Hepatic stellate cell (primary cell): ENCODE data around the gene TMEM131.
"Not testable (repeated sequence)": the region's sequence is repeated elsewhere in the genome, so short reads cannot be mapped to it uniquely, and the experiment has no call there.

ENCODE experiments used
- DNase-seq: peaks from one replicate; pipeline ENCODE4 v3.0.0; 2011; ENCODE audit warnings: low spot score

TMEM131 gene

DNA sequence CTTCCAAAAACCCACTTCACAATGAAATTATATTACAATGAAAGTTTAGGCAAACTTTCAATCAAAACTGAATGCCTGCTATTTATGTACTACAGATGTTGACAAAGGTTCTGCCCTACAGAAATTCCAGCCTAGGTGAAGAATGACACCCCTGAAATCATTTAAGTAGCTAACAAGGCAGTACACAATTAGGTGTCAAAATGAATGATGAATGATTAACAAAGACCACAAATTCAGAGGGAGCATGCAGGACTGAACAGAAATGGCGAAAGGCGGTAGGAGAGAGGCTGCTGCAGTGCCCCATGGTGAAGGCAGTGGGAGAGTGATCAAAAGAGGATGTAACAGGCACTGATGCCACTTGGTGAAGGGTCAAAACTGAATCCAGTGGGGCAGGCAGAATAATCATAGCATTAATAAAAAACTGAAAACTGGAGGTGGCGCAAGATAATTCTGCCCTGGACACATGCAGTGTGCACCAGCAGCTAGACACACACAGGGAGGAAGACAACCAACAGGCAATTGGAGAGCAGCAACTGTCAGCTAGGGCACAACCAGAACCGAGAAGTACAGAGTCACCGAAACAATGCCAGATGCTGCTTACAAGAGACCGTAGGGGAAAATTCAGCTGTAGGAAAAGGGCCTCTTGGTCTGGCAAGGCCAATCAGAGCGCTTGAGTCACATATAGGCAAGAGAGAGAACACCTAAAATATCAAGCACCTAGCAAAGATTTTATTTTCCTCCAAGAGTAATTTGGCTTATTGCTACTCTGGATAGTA, 4.5 kb downstream of the TMEM131 start:
- DNase-seq: no peak

DNA sequence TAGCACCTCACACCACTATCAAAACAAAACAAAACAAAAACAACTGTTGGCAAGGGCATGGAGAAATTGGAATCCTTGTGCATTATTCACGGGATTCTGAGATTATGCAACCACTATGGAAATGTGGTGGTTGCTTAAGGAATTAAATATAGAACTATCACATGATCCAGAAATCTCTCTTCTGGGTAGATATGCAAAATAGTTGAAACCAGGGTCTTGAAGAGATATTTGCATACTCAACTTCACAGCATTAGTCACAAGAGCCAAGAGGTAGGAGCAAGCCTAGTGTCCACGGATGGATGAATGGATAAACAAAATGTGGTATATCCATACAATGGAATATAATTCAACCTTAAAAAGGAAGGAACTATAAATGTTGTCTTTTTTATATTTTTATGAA, 7.0 kb downstream of the TMEM131 start:
- no peak for DNase-seq

DNA sequence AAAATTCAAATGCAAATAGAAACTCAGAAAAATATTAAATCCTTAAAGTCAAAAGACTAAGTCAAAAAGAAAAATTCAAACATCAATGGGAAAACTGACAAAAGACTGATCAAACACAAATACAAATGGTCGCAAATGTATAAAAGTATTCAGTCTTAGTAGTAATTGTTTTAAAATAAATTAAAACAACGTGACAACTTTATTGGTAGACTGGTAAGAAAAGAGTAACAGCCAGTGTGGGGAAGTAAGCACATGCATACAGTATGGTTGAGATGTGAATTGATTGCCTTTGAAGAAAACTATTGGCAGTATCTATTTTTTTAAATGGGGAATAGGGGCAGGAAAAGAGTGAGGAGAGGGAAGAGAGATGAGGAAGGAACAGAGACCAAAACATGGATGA, 9.8 kb downstream of the TMEM131 start:
- no peak for DNase-seq

- DNase-seq: no peak
Observed at GRCh38 chr2:97983698-97984097, 12.1 kb downstream of the TMEM131 start.

DNA sequence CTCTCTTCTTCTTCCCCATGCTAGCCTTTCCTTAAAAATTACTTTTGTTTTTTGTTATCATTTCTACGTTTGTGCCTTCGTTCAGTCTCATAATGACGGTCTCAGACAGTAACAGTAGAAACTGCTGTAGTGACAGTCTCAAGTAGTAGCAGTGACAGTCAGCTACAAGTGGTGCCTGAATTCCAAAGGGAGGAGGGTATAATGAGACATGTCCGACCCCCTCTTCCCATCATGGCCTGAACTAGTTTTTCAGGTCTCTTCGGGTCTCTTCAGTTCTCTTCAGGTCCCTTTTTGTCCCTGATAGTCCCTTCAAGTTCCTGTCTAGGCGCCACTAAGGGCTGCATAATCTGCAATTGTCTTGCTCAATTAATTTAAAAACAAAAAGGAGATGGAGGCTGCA, 12.6 kb downstream of the TMEM131 start:
- no peak for DNase-seq

GRCh38 chr2:97982621-97983020, 13.1 kb downstream of the TMEM131 start:
- no peak for DNase-seq

GRCh38 chr2:97981961-97982360, 13.8 kb downstream of the TMEM131 start:
- no peak for DNase-seq

- DNase-seq: no peak
Observed at GRCh38 chr2:97979904-97980303, 15.8 kb downstream of the TMEM131 start.

- no peak for DNase-seq
Observed at GRCh38 chr2:97974471-97974870, 21.3 kb downstream of the TMEM131 start.

- DNase-seq: no peak
Observed at GRCh38 chr2:97970293-97971060, 25.3 kb downstream of the TMEM131 start.

DNA sequence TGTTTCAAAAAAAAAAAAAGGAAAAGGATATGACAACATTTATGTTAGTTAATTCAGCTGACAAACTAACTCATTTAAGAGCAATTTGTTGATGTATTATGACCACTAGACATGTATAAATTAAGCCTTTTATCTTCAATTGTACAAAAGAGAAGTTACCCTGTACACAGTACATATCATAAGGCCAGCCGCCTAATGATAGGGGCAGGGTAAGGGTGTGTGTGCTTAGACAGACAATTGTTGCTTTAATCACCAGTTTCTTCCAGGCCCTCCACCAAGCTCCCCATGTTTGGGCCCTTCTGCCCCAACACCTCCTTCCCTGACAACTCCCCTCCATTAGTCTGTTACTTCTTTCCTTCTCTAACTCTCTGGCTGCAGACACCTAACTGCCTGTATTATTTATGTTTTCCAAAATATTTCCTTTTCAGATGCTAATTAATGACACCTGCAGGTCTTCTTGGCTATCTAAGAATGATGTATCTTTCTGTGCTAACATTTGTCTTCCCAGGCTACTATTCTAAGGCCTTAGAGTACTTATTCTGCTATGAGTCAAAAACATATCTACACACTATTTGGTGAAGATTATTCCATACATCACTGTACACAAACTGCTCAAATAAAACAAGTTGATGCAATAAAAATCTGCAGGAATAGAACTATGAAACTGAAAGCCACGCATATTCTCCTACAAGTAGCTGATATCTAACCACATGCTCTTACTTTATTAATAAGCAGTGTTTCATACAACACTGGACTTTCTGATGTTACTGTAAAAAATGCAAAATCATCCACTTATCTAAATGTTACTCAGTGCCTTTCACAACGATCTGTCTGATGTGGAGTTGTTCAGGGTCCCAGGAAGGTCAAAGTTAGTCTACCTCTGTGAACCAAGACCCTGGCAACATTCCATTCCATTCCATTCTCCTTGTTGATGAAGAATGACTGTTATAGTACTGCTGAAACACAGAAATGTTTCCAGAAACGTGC, 26.4 kb downstream of the TMEM131 start:
- no peak for DNase-seq

DNA sequence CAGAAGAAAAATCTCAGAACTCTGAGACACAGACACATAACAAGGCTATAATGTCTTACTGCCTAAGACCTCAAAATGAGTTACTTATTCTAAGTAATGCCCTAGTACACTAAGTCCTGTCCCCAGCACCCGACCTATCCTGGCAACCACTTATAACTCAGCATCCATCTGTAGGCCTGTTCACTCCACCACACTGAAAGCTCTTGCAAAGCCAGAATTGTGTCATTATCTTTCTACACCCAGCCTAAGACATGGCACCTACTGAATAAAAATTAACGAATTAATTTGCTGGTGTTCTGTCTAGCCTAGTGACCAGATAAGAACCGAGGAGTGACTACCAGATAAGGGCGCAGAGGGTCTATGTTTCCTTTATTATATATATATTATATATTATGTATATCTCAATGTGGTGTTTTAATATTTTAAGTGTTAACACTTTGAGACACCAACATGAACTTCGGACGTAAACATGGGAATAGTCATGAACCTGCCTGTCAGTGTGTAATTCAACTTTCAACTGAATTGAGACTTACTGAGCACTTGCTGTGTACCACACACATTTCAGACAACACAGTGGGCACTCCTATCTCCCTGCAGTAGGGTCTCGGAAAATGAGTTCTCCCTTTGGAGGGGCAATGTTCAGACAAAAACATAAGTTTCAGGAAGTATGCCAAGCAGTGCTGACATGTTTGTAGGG, 27.7 kb downstream of the TMEM131 start:
- DNase-seq: no peak

DNA sequence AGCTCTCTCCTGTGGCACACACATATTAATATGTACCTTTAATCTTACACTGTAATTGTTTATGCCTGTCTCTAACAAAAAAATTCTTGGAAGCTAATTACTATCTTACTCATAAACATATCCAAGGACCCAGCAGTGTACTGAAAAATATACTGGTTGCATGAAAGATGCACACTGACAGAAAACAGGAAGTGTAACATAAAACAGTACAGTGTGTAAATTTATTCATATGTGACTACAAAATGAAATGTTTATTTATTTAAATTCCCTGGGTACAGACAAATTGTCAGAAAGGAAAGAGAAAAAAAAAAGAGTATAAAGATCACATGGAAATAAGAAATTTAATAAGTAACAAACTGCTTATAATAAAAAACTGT, 28.5 kb downstream of the TMEM131 start:
- DNase-seq: no peak

DNA sequence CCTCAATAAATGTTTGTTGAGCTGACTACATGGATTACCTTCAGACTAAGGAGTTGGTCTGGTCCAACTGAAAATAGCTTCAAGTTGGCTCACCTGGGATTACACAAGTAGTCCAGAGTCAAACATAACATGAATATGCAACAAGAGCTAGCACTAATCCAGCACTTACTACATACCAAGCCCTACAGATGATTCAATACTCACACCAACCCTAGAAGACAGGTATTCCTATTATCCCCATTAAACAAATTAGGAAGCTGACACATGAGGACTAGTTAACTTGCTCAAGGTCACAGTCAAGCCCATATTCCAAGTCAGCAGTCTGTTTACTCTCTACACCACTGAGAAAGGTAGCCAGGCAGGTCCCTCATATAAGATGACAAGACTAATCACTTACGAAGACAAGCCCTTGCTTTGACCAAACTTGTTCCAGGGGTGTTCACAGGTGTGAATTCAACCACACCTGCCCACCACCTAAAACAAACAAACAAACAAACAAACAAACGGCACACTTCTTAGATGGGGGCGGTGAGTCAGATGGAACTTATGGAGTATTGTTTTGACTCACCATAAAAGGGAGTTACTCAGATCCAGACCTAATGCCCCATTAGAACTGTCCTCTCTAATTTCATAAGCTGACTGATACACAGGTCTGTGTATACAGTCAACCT, 29.1 kb downstream of the TMEM131 start:
- no peak for DNase-seq

- no peak for DNase-seq
Observed at GRCh38 chr2:97965116-97965515, 30.6 kb downstream of the TMEM131 start.

GRCh38 chr2:97963880-97964279, 31.9 kb downstream of the TMEM131 start:
- DNase-seq: no peak

DNA sequence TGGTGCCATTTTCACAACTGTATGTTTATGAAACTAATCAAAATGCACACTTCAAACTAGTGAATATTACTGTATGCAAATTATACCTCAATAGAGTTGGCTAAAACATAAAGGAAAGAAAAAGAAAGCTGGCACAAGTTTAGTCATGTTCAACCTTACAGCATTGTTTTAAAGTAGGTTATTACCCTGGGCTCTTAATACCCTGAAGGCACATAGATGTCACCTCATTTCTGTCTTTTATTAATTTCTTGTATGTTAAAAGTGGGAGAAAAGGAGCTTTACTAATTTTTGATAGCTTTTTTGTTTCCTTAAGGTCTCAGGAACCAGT, 32.7 kb downstream of the TMEM131 start:
- DNase-seq: no peak

DNA sequence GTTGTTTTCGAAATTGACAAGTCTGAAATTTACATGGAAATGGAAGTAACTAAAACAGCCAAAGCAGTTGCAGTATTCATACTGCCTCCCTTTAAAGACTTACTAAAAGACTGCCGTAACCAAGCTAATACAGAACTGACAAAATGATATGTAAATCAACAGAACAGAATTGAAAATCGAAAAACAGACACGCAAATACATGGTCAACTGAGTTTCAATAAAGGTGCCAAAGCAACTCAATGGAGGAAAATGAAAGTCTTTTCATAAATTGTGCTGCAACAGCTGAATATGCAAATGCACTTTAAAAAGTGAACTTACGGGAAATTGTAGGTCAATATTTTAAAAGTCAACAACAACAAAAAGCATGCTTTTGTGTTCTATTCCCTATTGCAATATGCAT, 34.2 kb downstream of the TMEM131 start:
- no peak for DNase-seq

GRCh38 chr2:97958184-97958583, 37.6 kb downstream of the TMEM131 start:
- DNase-seq: no peak

- DNase-seq: no peak
Observed at GRCh38 chr2:97957432-97958183, 38.1 kb downstream of the TMEM131 start.

DNA sequence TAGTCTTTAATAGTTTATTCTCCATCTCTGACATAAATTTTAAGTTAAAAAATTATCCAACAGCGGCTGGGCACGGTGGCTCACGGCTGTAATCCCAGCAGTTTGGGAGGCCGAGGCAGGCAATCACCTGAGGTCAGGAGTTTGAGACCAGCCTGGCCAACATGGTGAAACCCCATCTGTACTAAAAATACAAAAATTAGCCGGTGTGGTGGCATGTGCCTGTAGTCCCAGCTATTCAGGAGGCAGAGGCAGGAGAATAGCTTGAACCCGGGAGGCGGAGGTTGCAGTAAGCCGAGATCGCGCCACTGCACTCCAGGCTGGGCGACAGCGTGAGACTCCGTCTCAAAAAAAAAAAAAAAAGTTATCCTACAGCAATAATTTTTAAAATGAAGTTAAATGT, 39.0 kb downstream of the TMEM131 start:
- DNase-seq: not testable (repeated sequence)
